ENCODE results near the gene PSMD7. TPM values are rescaled to one million over a fixed set of nuclear protein-coding genes. Genes with fewer than 3 reads are reported as not detected.

The PSMD7 gene
- total and polyA plus RNA-seq, 10 of the 15 experiments (the other 5 are each of a cell fraction or from before 2014, with no cell fraction given) = 64.3 to 199 (median 100) TPM

GRCh38 chr16:74322301-74322710, 25.7 kb downstream of the PSMD7 start:
- DNase-seq (ENCODE audit: low read depth, low spot score) (no peak), ATAC-seq (no peak), FAIRE-seq (no peak)
- ChIA-PET CTCF (interaction anchor here (1.4 kb wide), 1 partner anchor 14 kb away, joined by 3 read pairs; no protein-coding TSS in a partner anchor), POLR2A (no interaction called here), SMC1A (ENCODE audit: uncharacterized antibody, unreplicated experiment) (no interaction called here), RAD21 (ENCODE audit: unreplicated experiment) (no interaction called here)
- Histone ChIP-seq H3K27me3 (replicated peaks in 1 of 2; ENCODE audit: control insufficient read depth in 2 of 2, insufficient read depth in 2 of 2, low read length in 1 of 2) (no peaks in the 10 kb centered on the region), H3K4me2 (ENCODE audit: control insufficient read depth, insufficient read depth) (no peak overlapping the region), H3K36me3 (ENCODE audit: control insufficient read depth in 2 of 2, insufficient read depth in 2 of 2, low read length in 1 of 2) (peaks cover 0 to 4% of the 10 kb centered on the region in 2 experiments; a peak in 2 of 4 replicates), H3K4me1 (ENCODE audit: control insufficient read depth, insufficient read depth, low read length) (no peaks in the 10 kb centered on the region), H3K4me3 (no peak overlapping the region), H3K79me2 (ENCODE audit: control insufficient read depth, insufficient read depth, low read length) (no peaks in the 10 kb centered on the region), H4K20me1 (ENCODE audit: control insufficient read depth, insufficient read depth) (no peaks in the 10 kb centered on the region), H3K9ac (ENCODE audit: control insufficient read depth, insufficient read depth, low read length) (no peak overlapping the region), H3K27ac (ENCODE audit: control insufficient read depth, insufficient read depth) (no peak overlapping the region), H2AFZ (ENCODE audit: control insufficient read depth, low read depth, low read length) (no peak overlapping the region), H3K9me3 (replicated peaks; ENCODE audit: control insufficient read depth, insufficient read depth, low read length) (no peaks in the 10 kb centered on the region)
- WGBS (ENCODE audit: insufficient coverage, insufficient replicate concordance, low lambda C conversion rate, missing lambda C conversion rate) = 98% methylated on average over 7 of the region's 7 CpGs
- in situ Hi-C loops (cut with MboI) (no loop called here), intact Hi-C loops (cut with micrococcal nuclease; ENCODE audit: unreplicated experiment) (no loop called here)
- BruUV-seq (replicated peaks) = no TSS peak
- no peak for TF ChIP-seq BMI1 (IDR thresholded peaks at IDR 0.05; ENCODE audit: borderline replicate concordance)
- no peak for TF ChIP-seq NR2F1 (conservative IDR thresholded peaks at IDR 0.05)
- TF ChIP-seq, protein P1, sequence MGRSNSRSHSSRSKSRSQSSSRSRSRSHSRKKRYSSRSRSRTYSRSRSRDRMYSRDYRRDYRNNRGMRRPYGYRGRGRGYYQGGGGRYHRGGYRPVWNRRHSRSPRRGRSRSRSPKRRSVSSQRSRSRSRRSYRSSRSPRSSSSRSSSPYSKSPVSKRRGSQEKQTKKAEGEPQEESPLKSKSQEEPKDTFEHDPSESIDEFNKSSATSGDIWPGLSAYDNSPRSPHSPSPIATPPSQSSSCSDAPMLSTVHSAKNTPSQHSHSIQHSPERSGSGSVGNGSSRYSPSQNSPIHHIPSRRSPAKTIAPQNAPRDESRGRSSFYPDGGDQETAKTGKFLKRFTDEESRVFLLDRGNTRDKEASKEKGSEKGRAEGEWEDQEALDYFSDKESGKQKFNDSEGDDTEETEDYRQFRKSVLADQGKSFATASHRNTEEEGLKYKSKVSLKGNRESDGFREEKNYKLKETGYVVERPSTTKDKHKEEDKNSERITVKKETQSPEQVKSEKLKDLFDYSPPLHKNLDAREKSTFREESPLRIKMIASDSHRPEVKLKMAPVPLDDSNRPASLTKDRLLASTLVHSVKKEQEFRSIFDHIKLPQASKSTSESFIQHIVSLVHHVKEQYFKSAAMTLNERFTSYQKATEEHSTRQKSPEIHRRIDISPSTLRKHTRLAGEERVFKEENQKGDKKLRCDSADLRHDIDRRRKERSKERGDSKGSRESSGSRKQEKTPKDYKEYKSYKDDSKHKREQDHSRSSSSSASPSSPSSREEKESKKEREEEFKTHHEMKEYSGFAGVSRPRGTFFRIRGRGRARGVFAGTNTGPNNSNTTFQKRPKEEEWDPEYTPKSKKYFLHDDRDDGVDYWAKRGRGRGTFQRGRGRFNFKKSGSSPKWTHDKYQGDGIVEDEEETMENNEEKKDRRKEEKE (IDR thresholded peaks at IDR 0.05) = no peak
- TF ChIP-seq, protein P2, sequence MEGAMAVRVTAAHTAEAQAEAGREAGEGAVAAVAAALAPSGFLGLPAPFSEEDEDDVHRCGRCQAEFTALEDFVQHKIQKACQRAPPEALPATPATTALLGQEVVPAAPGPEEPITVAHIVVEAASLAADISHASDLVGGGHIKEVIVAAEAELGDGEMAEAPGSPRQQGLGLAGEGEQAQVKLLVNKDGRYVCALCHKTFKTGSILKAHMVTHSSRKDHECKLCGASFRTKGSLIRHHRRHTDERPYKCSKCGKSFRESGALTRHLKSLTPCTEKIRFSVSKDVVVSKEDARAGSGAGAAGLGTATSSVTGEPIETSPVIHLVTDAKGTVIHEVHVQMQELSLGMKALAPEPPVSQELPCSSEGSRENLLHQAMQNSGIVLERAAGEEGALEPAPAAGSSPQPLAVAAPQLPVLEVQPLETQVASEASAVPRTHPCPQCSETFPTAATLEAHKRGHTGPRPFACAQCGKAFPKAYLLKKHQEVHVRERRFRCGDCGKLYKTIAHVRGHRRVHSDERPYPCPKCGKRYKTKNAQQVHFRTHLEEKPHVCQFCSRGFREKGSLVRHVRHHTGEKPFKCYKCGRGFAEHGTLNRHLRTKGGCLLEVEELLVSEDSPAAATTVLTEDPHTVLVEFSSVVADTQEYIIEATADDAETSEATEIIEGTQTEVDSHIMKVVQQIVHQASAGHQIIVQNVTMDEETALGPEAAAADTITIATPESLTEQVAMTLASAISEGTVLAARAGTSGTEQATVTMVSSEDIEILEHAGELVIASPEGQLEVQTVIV (IDR thresholded peaks at IDR 0.05; ENCODE audit: borderline replicate concordance, partially characterized antibody) = no peak
- no peak for TF ChIP-seq NR2C1 (IDR thresholded peaks at IDR 0.05)
- no peak for TF ChIP-seq IRF5 (IDR thresholded peaks at IDR 0.05; ENCODE audit: borderline replicate concordance)
- TF ChIP-seq MTA3 (IDR thresholded peaks at IDR 0.05; ENCODE audit: borderline replicate concordance, low read length) = no peak
- TF ChIP-seq E2F8 (IDR thresholded peaks at IDR 0.05; ENCODE audit: low read depth, partially characterized antibody) = no peak
- TF ChIP-seq MYB (IDR thresholded peaks at IDR 0.05; ENCODE audit: borderline replicate concordance, low read depth, low read length) = no peak
- TF ChIP-seq EZH2 (IDR thresholded peaks at IDR 0.05; ENCODE audit: borderline replicate concordance, control insufficient read depth, low read depth, low read length) = no peak
- no peak for TF ChIP-seq POU2F2 (IDR thresholded peaks at IDR 0.05; ENCODE audit: borderline replicate concordance, low read depth, low read length)
- TF ChIP-seq WRNIP1 (IDR thresholded peaks at IDR 0.05; ENCODE audit: borderline replicate concordance, low read depth, low read length) = no peak
- TF ChIP-seq NFYB (IDR thresholded peaks at IDR 0.05; ENCODE audit: insufficient read depth, low read depth, low read length) = no peak
- no peak for TF ChIP-seq ATF3 (IDR thresholded peaks at IDR 0.05; ENCODE audit: borderline replicate concordance, extremely low read depth, low read depth, low read length)
